OCI-LY1 (cell line): Measurements from ENCODE around the gene INPP5B.
"Not testable (repeated sequence)": the region's sequence is repeated elsewhere in the genome, so short reads cannot be mapped to it uniquely, and the experiment has no call there.

Experiments
- H2AFZ ChIP-seq: fragments of 200-600 bp; sonication (generic), shearing (Covaris generic); 2 replicates; pipeline ENCODE4 v1.6.0; 2014; ENCODE audit warnings: antibody characterized with exemption, mild to moderate bottlenecking, low read length
- H3F3A ChIP-seq: fragments of 200-600 bp; sonication (generic), shearing (Covaris generic); 2 replicates; pipeline ENCODE4 v1.6.0; 2014; ENCODE audit warnings: mild to moderate bottlenecking, antibody characterized with exemption, low read length, moderate library complexity; ENCODE audit not compliant: insufficient read depth
- H3K27ac ChIP-seq: fragments of 200-600 bp; sonication (generic); 2 replicates; pipeline ENCODE4 v1.5.1; 2014; ENCODE audit warnings: low read length, mixed run types, mild to moderate bottlenecking, low read depth; ENCODE audit not compliant: poor library complexity, severe bottlenecking
- H3K27me3 ChIP-seq: fragments of 200-600 bp; sonication (generic); 2 replicates; pipeline ENCODE4 v1.6.0; 2014; ENCODE audit warnings: antibody characterized with exemption, mild to moderate bottlenecking, low read length, moderate library complexity; ENCODE audit not compliant: insufficient read depth
- H3K36me3 ChIP-seq: fragments of 200-600 bp; sonication (generic); 2 replicates; pipeline ENCODE4 v1.6.1; 2014; ENCODE audit warnings: mild to moderate bottlenecking, antibody characterized with exemption, low read length, moderate library complexity, mixed read lengths; ENCODE audit not compliant: insufficient read depth
- H3K4me1 ChIP-seq: fragments of 200-600 bp; sonication (generic); 2 replicates; pipeline ENCODE4 v1.5.1; 2014; ENCODE audit warnings: mild to moderate bottlenecking, low read length, moderate library complexity; ENCODE audit not compliant: insufficient read depth, severe bottlenecking
- H3K4me2 ChIP-seq: fragments of 200-600 bp; sonication (generic), shearing (Covaris generic); 2 replicates; pipeline ENCODE4 v1.6.1; 2014; ENCODE audit warnings: low read length
- H3K4me3 ChIP-seq: fragments of 200-600 bp; sonication (generic); 2 replicates; pipeline ENCODE4 v1.5.1; 2014; ENCODE audit warnings: low read length, low read depth, mild to moderate bottlenecking, mixed read lengths; ENCODE audit not compliant: poor library complexity, severe bottlenecking
- H3K79me2 ChIP-seq: fragments of 200-600 bp; shearing (Covaris generic); 2 replicates; pipeline ENCODE4 v1.6.1; 2016; ENCODE audit warnings: mixed run types, low read length, mixed read lengths; ENCODE audit not compliant: insufficient read depth
- H3K9ac ChIP-seq: fragments of 200-600 bp; sonication (generic), shearing (Covaris generic); 2 replicates; pipeline ENCODE4 v1.6.1; 2014; ENCODE audit warnings: mild to moderate bottlenecking, low read length, mixed read lengths
- H3K9me2 ChIP-seq: fragments of 200-600 bp; sonication (generic), shearing (Covaris generic); 2 replicates; pipeline ENCODE4 v1.6.1; 2014; ENCODE audit warnings: low read depth, mild to moderate bottlenecking, low read length, mixed read lengths
- H3K9me3 ChIP-seq: fragments of 200-600 bp; shearing (Covaris generic); 2 replicates; pipeline ENCODE4 v1.6.1; 2014; ENCODE audit warnings: low read length, mixed read lengths
- H4K20me1 ChIP-seq: fragments of 200-600 bp; sonication (generic), shearing (Covaris generic); 2 replicates; pipeline ENCODE4 v1.6.0; 2016; ENCODE audit warnings: mild to moderate bottlenecking, low read length; ENCODE audit not compliant: insufficient read depth
- EZH2 ChIP-seq: fragments of 200-600 bp; sonication (generic), shearing (Covaris generic); IDR thresholded peaks from 2 replicates; pipeline ENCODE4 v1.8.0; 2017; ENCODE audit warnings: borderline replicate concordance, mixed run types, mild to moderate bottlenecking, antibody characterized with exemption, low read length, moderate library complexity, mixed read lengths
- TF ChIP-seq, protein P1 (sequence below): fragments of 200-600 bp; sonication (generic), shearing (Covaris generic); IDR thresholded peaks from 2 replicates; pipeline ENCODE4 v1.5.1; 2017; ENCODE audit warnings: mild to moderate bottlenecking, antibody characterized with exemption, low read length, moderate library complexity, mixed read lengths

The INPP5B gene

GRCh38 chr1:37905727-37906126, 41.1 kb downstream of the INPP5B start:
- no peak overlapping the region for H3K27ac ChIP-seq
- no peaks in the 10 kb centered on the region for H3K9me2 ChIP-seq
- peaks cover 35% of the 10 kb centered on the region for H3K36me3 ChIP-seq
- no peak overlapping the region for H3K9ac ChIP-seq
- H3K9me3 ChIP-seq = peaks cover 5% of the 10 kb centered on the region; the same call in 1 of the 2 replicates
- no peaks in the 10 kb centered on the region for H3K79me2 ChIP-seq
- no peaks in the 10 kb centered on the region for H3F3A ChIP-seq
- no peak overlapping the region for H2AFZ ChIP-seq
- no peak overlapping the region for H3K4me3 ChIP-seq
- H3K4me1 ChIP-seq = peaks cover 8% of the 10 kb centered on the region
- no peaks in the 10 kb centered on the region for H4K20me1 ChIP-seq
- H3K4me2 ChIP-seq = no peak overlapping the region
- H3K27me3 ChIP-seq = no peaks in the 10 kb centered on the region
- TF ChIP-seq, protein P1, sequence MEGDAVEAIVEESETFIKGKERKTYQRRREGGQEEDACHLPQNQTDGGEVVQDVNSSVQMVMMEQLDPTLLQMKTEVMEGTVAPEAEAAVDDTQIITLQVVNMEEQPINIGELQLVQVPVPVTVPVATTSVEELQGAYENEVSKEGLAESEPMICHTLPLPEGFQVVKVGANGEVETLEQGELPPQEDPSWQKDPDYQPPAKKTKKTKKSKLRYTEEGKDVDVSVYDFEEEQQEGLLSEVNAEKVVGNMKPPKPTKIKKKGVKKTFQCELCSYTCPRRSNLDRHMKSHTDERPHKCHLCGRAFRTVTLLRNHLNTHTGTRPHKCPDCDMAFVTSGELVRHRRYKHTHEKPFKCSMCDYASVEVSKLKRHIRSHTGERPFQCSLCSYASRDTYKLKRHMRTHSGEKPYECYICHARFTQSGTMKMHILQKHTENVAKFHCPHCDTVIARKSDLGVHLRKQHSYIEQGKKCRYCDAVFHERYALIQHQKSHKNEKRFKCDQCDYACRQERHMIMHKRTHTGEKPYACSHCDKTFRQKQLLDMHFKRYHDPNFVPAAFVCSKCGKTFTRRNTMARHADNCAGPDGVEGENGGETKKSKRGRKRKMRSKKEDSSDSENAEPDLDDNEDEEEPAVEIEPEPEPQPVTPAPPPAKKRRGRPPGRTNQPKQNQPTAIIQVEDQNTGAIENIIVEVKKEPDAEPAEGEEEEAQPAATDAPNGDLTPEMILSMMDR = no peak
- TF ChIP-seq EZH2 = no peak

DNA sequence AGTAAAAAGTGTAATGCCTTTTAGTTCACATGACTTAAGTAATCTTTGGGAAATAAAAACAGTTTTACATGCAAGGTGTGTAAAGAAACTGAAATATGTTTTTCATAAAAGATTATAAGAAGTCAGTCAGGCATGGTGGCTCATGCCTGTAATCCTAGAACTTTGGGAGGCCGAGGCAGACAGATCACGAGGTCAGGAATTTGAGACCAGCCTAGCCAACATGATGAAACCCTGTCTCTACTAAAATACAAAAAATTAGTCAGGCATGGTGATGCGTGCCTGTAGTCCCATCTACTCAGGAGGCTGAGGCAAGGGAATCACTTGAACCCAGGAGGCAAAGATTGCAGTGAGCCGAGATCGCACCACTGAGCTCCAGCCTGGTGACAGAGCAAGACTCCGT, 42.9 kb downstream of the INPP5B start:
- not testable (repeated sequence) for H4K20me1 ChIP-seq, H3K4me1 ChIP-seq, H3K9me3 ChIP-seq, H3K27me3 ChIP-seq, H3K9ac ChIP-seq, H3K79me2 ChIP-seq, H3K27ac ChIP-seq, H3K4me2 ChIP-seq, H3F3A ChIP-seq, H3K4me3 ChIP-seq, H2AFZ ChIP-seq, H3K9me2 ChIP-seq
- peaks cover 35% of the 10 kb centered on the region for H3K36me3 ChIP-seq

DNA sequence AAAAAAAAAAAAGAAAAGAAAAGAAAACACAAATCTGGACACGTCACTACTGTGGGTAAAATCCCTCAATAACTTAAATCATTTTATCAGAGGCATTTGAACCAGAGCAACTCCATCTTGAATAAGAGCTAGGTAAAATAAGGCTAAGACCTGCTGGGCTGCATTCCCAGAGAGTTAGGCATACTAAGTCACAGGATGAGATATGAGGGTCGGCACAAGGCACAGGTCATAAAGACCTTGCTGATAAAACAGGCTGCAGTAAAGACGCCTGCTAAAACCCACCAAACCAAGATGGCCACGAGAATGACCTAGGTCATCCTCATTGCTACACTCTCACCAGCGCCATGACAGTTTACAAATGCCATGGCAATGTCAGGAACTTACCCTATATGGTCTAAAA, 43.9 kb downstream of the INPP5B start:
- H3K9me2 ChIP-seq = no peaks in the 10 kb centered on the region

DNA sequence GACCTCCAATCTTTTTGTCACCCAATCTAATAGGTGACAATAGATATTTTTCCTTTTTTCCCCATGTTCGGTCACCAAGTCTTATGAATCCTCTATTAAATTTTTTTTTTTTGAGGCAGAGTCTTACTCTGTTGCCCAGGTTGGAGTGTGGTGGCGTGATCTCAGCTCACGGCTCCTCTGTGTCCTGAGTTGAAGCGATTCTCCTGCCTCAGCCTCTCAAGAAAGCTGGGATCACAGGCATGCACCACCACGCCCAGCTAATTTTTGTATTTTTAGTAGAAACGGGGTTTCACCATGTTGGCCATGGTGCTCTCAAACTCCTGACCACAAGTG, 45.0 kb downstream of the INPP5B start:
- no peaks in the 10 kb centered on the region for H3F3A ChIP-seq
- H3K4me3 ChIP-seq = no peak overlapping the region
- no peaks in the 10 kb centered on the region for H3K27me3 ChIP-seq
- peaks cover 37% of the 10 kb centered on the region for H3K36me3 ChIP-seq
- no peak overlapping the region for H2AFZ ChIP-seq
- H3K9me2 ChIP-seq = no peaks in the 10 kb centered on the region
- H3K4me1 ChIP-seq = peaks cover 8% of the 10 kb centered on the region
- peaks cover 5% of the 10 kb centered on the region; the same call in 1 of the 2 replicates for H3K9me3 ChIP-seq
- peak overlapping the region; percentile 40 for H3K27ac ChIP-seq
- TF ChIP-seq, protein P1 = no peak
- TF ChIP-seq EZH2 = no peak
- H3K79me2 ChIP-seq = peaks cover 5% of the 10 kb centered on the region; the same call in 1 of the 2 replicates
- no peak overlapping the region for H3K9ac ChIP-seq
- H4K20me1 ChIP-seq = no peaks in the 10 kb centered on the region
- no peak overlapping the region for H3K4me2 ChIP-seq

More for the DNA sequence above, 43.9 kb downstream of the INPP5B start:
- no peak overlapping the region for H3K4me3 ChIP-seq
- no peaks in the 10 kb centered on the region for H3F3A ChIP-seq
- no peak overlapping the region for H3K9ac ChIP-seq
- H3K27me3 ChIP-seq = no peaks in the 10 kb centered on the region
- H3K79me2 ChIP-seq = peaks cover 1% of the 10 kb centered on the region; the same call in 1 of the 2 replicates
- H2AFZ ChIP-seq = no peak overlapping the region
- no peak overlapping the region for H3K4me2 ChIP-seq
- H4K20me1 ChIP-seq = no peaks in the 10 kb centered on the region
- peaks cover 8% of the 10 kb centered on the region for H3K4me1 ChIP-seq
- H3K9me3 ChIP-seq = peaks cover 5% of the 10 kb centered on the region; the same call in 1 of the 2 replicates
- H3K27ac ChIP-seq = no peak overlapping the region
- TF ChIP-seq EZH2 = no peak
- TF ChIP-seq, protein P1 = no peak
- peaks cover 40% of the 10 kb centered on the region for H3K36me3 ChIP-seq
